T-helper 1 cell treated with Interleukin-12 subunit alpha and Interleukin-12 subunit beta and Interleukin-4 antibody, amounts not matched to agents 30 ng/mL and 1 ng/mL, for 36 hours (primary cell): ENCODE measurements around the gene BIN1. TPM values are rescaled to one million over a fixed set of nuclear protein-coding genes. Genes with fewer than 3 reads are reported as not detected.

ENCODE experiments used
- intact Hi-C: fragments of 100-400 bp; cut with micrococcal nuclease; formaldehyde crosslinking; loops from one replicate; pipeline ENCODE4 v1.15.1; 2024
- total RNA-seq: library from RNA; stranded (reverse); gene quantifications from 2 replicates; pipeline ENCODE4 v1.2.3, GENCODE V29; 2022

BIN1 gene
- total RNA-seq, 1 donor from 2014 or later, result 107 TPM

DNA sequence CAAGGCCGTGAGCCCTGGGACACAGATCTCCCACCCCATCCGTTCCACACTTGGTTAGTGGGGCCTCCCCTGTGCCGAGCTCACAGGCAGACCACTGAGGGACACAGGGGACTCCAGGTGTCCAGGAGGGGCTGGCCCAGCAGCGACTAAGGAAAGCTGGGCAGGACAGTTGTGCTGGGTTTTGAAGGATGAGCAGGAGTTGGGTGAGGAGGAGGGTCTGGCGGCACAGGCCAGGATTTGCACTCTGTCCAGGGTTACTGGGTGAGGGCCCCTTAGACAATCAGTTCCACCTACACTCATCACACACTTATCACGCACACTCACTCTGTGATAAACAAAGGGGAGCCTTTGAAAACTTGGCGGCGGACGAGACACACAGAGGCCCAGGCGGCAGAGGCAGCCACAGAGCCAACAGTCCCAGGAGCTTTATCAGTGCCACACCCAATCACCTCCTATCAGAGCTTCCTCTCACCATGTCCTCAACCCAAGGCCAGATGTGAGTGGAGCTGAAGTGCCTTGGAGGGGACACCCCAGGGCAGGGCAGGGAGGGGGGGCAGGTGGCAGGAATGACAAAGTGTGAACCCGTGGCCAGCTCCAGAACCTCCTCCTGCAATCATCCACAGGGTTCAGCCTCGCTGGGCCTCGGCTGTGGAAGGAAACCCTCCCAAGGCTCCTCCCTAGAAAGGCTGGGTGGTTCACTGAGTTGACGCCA is 26.6 kb downstream of the BIN1 start:
- intact Hi-C loops, result loop anchor here (1.0 to 10.0 kb wide), 10 partner anchors 12 to 1012 kb away; partner anchors contain the start of genes BIN1, ERCC3, IWS1 and MAP3K2

DNA sequence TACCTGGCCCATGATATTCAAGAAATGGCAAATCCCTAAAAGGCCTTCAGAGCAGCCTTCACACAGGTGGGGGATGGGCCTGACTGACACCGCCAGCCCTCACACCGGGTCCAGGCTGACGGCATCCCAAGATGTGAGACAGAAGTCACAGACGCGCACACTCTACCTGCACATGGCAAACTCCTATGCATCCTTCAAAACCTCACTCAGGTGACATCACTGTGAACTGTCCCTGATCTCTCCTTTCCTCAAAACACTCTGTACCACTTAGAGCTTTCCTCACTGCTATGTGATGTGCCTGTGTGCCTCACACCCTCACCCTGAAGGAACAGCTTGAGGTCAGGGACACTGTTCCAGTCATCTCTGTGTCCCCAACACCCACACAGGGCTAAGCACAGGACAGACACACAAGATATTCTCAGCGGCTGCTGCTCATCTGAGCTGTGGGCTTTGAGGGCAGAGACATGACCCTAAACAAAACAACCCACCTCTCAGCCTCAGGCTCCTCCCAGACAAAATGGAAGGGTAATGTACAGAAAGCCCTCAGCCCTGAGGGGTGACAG is 27.5 kb downstream of the BIN1 start:
- intact Hi-C loops, result no loop called here

DNA sequence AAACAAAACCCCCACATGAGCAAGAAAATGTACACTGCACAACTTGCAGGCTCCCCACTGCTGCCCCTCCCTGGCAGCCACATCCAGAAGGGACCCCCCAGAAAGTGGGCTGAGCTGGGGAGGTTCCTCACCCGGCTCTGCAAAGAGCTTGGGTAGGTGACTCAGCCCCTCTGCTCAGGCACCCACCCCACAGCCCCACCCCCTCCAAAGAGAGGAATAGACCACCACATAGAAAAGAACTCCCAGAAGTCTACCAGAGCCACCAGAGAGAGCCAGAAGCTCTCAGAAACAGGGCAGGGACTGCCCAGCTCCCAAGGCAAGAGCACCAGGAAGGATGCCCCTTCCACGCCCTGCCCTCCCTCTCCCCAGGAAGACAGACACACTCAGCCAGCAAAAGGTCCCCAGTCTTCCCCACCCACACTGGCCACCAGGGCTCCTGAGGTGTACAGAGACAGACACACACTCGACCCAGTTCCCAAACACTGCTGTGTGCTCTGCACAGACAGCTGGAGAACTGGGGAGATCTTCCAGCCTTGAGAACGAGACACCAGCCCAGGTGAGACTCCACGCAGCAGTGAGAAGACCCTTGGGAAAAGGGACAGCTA is 28.2 kb downstream of the BIN1 start:
- intact Hi-C loops, result no loop called here

GRCh38 chr2:127078028-127078427 is 28.9 kb downstream of the BIN1 start:
- intact Hi-C loops, result no loop called here

GRCh38 chr2:127076924-127077323 is 30.0 kb downstream of the BIN1 start:
- intact Hi-C loops, result no loop called here

GRCh38 chr2:127076290-127076689 is 30.7 kb downstream of the BIN1 start:
- intact Hi-C loops, result no loop called here

- intact Hi-C loops, result no loop called here
Measured at GRCh38 chr2:127075821-127076220, 31.1 kb downstream of the BIN1 start.

- intact Hi-C loops, result no loop called here
Measured at GRCh38 chr2:127074936-127075335, 32.0 kb downstream of the BIN1 start.

- intact Hi-C loops, result no loop called here
Measured at GRCh38 chr2:127074358-127074757, 32.6 kb downstream of the BIN1 start.

DNA sequence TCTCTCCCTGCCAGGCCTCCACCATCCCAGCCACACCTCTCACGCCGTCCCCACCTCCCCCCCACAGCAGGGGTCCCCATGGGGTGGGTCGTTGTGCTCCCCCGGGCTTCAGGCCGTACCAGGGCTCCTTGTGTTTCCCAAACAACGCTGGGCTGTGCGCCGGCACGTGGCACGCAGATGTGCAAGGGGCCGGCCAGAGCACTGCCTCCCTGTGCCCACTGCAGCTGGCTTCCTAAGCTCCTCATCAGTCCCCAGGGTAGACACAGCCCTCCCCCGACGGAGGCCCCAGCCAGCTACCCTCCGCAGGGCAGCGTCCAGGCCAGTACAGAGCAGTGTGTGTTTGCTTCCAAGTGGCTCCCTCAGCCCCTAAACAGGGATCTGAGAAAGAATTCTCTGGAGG is 34.0 kb downstream of the BIN1 start:
- intact Hi-C loops, result no loop called here

- intact Hi-C loops, result no loop called here
Measured at GRCh38 chr2:127072396-127072795, 34.6 kb downstream of the BIN1 start.

DNA sequence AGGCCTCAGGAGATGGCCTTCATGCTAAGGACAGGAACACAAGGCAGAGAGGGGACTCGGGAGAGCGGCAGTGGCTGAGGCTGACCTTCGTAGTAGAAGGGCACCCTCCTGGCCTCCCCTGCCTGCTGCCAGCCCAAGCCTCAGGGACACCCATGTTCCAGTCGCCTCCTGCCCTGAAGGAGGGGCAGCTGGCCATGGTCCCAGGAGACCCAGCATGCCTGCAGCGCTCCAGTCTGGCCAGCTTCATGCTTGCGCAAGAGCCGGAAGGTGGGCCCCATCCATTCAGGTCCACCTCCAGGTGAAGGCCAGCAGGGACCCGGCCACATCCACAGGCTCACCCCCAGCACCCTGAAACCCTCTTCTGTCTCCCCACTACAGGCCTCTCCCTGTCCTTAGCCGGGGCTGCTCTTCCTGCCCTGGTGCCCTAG is 35.0 kb downstream of the BIN1 start:
- intact Hi-C loops, result no loop called here

DNA sequence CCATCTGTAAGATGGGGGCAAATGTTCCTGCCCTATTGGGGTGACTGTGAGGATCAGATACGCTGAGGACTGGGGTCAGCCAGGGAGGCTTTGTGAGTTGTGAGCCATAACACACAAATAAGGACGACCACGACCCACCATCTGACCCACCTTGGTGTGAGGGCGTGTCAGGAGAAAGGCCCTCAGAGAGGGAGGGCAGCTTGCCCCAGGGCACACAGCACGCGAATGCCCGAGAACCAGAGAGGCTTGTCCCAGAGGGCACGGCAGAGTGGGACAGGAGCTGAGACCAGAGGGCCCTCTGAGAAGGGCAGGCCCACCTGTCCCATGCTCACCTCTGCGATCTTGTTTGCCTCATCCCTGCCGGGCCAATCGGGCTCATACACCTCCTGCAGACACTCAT is 36.7 kb downstream of the BIN1 start:
- intact Hi-C loops, result no loop called here

GRCh38 chr2:127069536-127069935 is 37.4 kb downstream of the BIN1 start:
- intact Hi-C loops, result loop anchor here (2.0 kb wide), 1 partner anchor 409 kb away; no protein-coding TSS in a partner anchor

DNA sequence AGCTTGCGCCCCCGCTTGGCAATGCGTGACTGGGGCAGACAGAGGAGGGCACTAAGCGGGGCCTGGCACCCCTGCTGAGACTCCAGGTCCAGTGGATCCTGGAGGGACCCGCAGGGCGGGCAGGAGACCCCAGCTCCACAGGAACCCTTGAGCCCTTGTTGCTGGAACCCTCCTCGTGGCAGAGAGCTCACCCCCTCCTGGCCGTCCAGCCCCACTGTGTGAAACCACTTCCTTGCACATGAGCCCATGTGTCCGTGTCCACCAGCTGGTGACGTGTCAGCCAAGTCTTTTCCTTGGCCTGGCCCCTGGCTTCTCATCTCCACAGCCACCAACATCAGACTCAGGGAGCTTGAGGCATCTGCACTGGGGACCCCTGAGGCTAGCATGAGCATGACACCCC is 38.0 kb downstream of the BIN1 start:
- intact Hi-C loops, result loop anchor here (2.0 kb wide), 1 partner anchor 410 kb away; no protein-coding TSS in a partner anchor

- intact Hi-C loops, result loop anchor here (1.0 to 2.0 kb wide), 5 partner anchors 12 to 410 kb away; partner anchors contain the start of genes BIN1 and ERCC3
Measured at GRCh38 chr2:127068351-127068741, 38.6 kb downstream of the BIN1 start.

- intact Hi-C loops, result loop anchor here (1.0 to 2.0 kb wide), 5 partner anchors 13 to 411 kb away; partner anchors contain the start of genes BIN1 and ERCC3
Measured at GRCh38 chr2:127067620-127068350, 39.2 kb downstream of the BIN1 start.

- intact Hi-C loops, result no loop called here
Measured at GRCh38 chr2:127066942-127067341, 40.0 kb downstream of the BIN1 start.

DNA sequence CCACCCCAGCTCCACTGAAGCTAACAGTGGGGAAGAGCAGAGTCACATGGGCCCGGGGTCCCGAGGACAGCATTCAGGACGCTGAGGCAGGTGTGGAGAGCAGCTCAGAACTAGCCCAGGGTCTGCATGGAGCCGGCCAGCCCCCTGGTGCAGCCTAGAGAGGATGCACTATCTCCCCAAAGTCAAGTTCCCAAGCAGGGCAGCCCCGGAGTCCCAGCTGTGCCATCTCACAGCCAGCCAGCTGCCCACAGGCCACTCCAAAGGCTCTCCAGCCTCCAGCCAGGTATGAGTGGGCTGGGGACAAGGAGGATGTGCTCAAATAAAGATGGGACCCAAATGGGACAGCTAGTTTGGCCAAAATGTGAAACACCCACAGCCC is 41.0 kb downstream of the BIN1 start:
- intact Hi-C loops, result no loop called here

GRCh38 chr2:127065299-127065939 is 41.5 kb downstream of the BIN1 start:
- intact Hi-C loops, result no loop called here

GRCh38 chr2:127064642-127065250 is 42.2 kb downstream of the BIN1 start:
- intact Hi-C loops, result no loop called here
